ENCODE measurements around the gene POLR3E. TPM values are rescaled to one million over a fixed set of nuclear protein-coding genes. Genes with fewer than 3 reads are reported as not detected.

The POLR3E gene
- total RNA-seq, 4 donors from 2014 or later = 21.5 to 57.2 (median 37.7) TPM

GRCh38 chr16:22352140-22352539, 54.9 kb downstream of the POLR3E start:
- no peak for DNase-seq
- 94 to 98% methylated on average over 6 of the region's 6 CpGs for WGBS, 2 donors
- TF ChIP-seq CTCF (IDR thresholded peaks at IDR 0.05) = no peak
- Histone ChIP-seq H3K9me3 (no peaks in the 10 kb centered on the region), H3K4me3 (no peak overlapping the region), H3K4me1 (peaks cover 0 to 25% (median 10%) of the 10 kb centered on the region in 3 donors), H3K27me3 (no peaks in the 10 kb centered on the region), H3K27ac (no peak overlapping the region), H3K36me3 (peaks cover 3 to 40% (median 24%) of the 10 kb centered on the region in 3 donors)
- intact Hi-C loops (cut with DNase I) = no loop called here

GRCh38 chr16:22352723-22353122, 55.5 kb downstream of the POLR3E start:
- no peak overlapping the region for H3K27ac ChIP-seq
- DNase-seq = no peak
- H3K9me3 ChIP-seq = no peaks in the 10 kb centered on the region
- no peak overlapping the region for H3K4me3 ChIP-seq
- WGBS, 2 donors = 75 to 76% methylated on average over 5 of the region's 5 CpGs
- intact Hi-C loops (cut with DNase I) = no loop called here
- peaks cover 0 to 29% (median 10%) of the 10 kb centered on the region in 3 donors for H3K4me1 ChIP-seq
- H3K27me3 ChIP-seq = no peaks in the 10 kb centered on the region
- peaks cover 0 to 34% (median 19%) of the 10 kb centered on the region in 3 donors for H3K36me3 ChIP-seq
- TF ChIP-seq CTCF (IDR thresholded peaks at IDR 0.05) (no peak), POLR2A (IDR thresholded peaks at IDR 0.05) (no peak)

- no peaks in the 10 kb centered on the region for H3K9me3 ChIP-seq
- intact Hi-C loops (cut with DNase I) = no loop called here
- WGBS, 2 donors = 34% methylated on average over 3 of the region's 3 CpGs
- TF ChIP-seq POLR2A (IDR thresholded peaks at IDR 0.05) = no peak
- TF ChIP-seq CTCF (IDR thresholded peaks at IDR 0.05) = no peak
- DNase-seq = no peak
- peaks cover 0 to 28% (median 12%) of the 10 kb centered on the region in 3 donors for H3K36me3 ChIP-seq
- peaks cover 0 to 29% (median 10%) of the 10 kb centered on the region in 3 donors for H3K4me1 ChIP-seq
- no peak overlapping the region for H3K4me3 ChIP-seq
- peak overlapping the region in 2 of 4 donors; percentile 14 to 29 for H3K27ac ChIP-seq
- H3K27me3 ChIP-seq = no peaks in the 10 kb centered on the region
Observed at GRCh38 chr16:22353191-22353919, 56.1 kb downstream of the POLR3E start.

- Histone ChIP-seq H3K36me3 (peaks cover 0 to 21% (median 6%) of the 10 kb centered on the region in 3 donors), H3K27ac (peak overlapping the region in 2 of 4 donors; percentile 14 to 29), H3K4me3 (no peak overlapping the region), H3K9me3 (no peaks in the 10 kb centered on the region), H3K4me1 (peaks cover 0 to 29% (median 10%) of the 10 kb centered on the region in 3 donors), H3K27me3 (no peaks in the 10 kb centered on the region)
- no peak for DNase-seq
- intact Hi-C loops (cut with DNase I) = no loop called here
- no peak for TF ChIP-seq CTCF (IDR thresholded peaks at IDR 0.05)
- TF ChIP-seq POLR2A (IDR thresholded peaks at IDR 0.05) = no peak
- 55 to 59% methylated on average over 5 of the region's 5 CpGs for WGBS, 2 donors
Observed at GRCh38 chr16:22353933-22354541, 56.8 kb downstream of the POLR3E start.

GRCh38 chr16:22355487-22355908, 58.3 kb downstream of the POLR3E start:
- TF ChIP-seq POLR2A (IDR thresholded peaks at IDR 0.05) = no peak
- no peak for TF ChIP-seq CTCF (IDR thresholded peaks at IDR 0.05)
- no peak overlapping the region for H3K27ac ChIP-seq
- peaks cover 0 to 29% (median 10%) of the 10 kb centered on the region in 3 donors for H3K4me1 ChIP-seq
- no peaks in the 10 kb centered on the region for H3K9me3 ChIP-seq
- intact Hi-C loops (cut with DNase I) = no loop called here
- peaks cover 0 to 8% (median 0%) of the 10 kb centered on the region in 3 donors for H3K36me3 ChIP-seq
- no peaks in the 10 kb centered on the region for H3K27me3 ChIP-seq
- H3K4me3 ChIP-seq = no peak overlapping the region
- no peak for DNase-seq

Data from esophagus squamous epithelium (tissue), 5 donors.